K562 (cell line): ENCODE measurements around the gene CLEC2D. TPM values are rescaled to one million over a fixed set of nuclear protein-coding genes. Genes with fewer than 3 reads are reported as not detected.

ENCODE experiments used
- ATAC-seq: fragments of 200-7000 bp; cut with Tn5 transposase; 3 replicates; pipeline ENCODE4 v1.9.1; 2020; ENCODE audit warnings: moderate library complexity
- BruUV-seq: library from RNA; stranded (reverse); fragments of 400-500 nt; replicated peaks from 2 replicates; lab custom pipeline; 2021; lab: Mats Ljungman, UMichigan
- CTCF ChIA-PET: fragments of 300-600 bp; formaldehyde crosslinking; extraction: SDS; loops from one replicate; lab custom pipeline; 2021; ENCODE audit warnings: low intra/inter-chr PET ratio; lab: Yijun Ruan, JAX
- POLR2A ChIA-PET: fragments of 300-600, 350-650 bp; sonication (Branson Sonifier 250); formaldehyde crosslinking; extraction: SDS; loops from one replicate; lab custom pipeline; 2021; ENCODE audit warnings: antibody characterized with exemption, inconsistent platforms; lab: Yijun Ruan, JAX
- DNase-seq, 4 experiments: peaks; one replicate each; pipeline versions ENCODE4 v3.0.0 to v3.0.0-alpha.2; 2011 to 2018; ENCODE audit warnings: low spot score in 3 of 4, mixed read lengths in 3 of 4; ENCODE audit errors: extremely low read depth in 1 of 4
- FAIRE-seq: peaks from 2 replicates; lab custom pipeline; 2011; peaks lifted over from hg19 to GRCh38; lab: Jason Lieb, UNC
- H2AFZ ChIP-seq: 2 replicates; pipeline ENCODE4 v1.6.0; 2011; ENCODE audit warnings: low read depth, low read length, control low read depth, inconsistent platforms
- H3K27ac ChIP-seq: fragments of 200-600 bp; 3 replicates; pipeline ENCODE4 v1.8.0; 2011; ENCODE audit warnings: low read depth, mild to moderate bottlenecking, control low read depth, inconsistent platforms, low read length, moderate library complexity, mixed read lengths; ENCODE audit errors: extremely low read depth
- H3K27me3 ChIP-seq, 2 experiments: fragments of 300-600 bp in 1 of 2; 2 replicates in 1 of 2; 3 replicates in 1 of 2; pipeline versions ENCODE4 v1.6.0 to v1.8.0; 2011; ENCODE audit warnings: inconsistent platforms in 2 of 2, low read length in 2 of 2, mild to moderate bottlenecking in 1 of 2, mixed read lengths in 1 of 2, moderate library complexity in 1 of 2; ENCODE audit not compliant: control insufficient read depth in 2 of 2, insufficient read depth in 2 of 2
- H3K36me3 ChIP-seq: fragments of 300-600 bp; 3 replicates; pipeline ENCODE4 v1.8.0; 2011; ENCODE audit warnings: mild to moderate bottlenecking, low read length, inconsistent platforms; ENCODE audit not compliant: control insufficient read depth, insufficient read depth
- H3K4me1 ChIP-seq, 2 experiments: fragments of 200-600 bp in 1 of 2; replicated peaks in 1 of 2; 2 replicates in 1 of 2; 3 replicates in 1 of 2; pipeline versions ENCODE4 v1.5.1 to v1.8.0; 2011; ENCODE audit warnings: inconsistent platforms in 2 of 2, low read length in 2 of 2, mild to moderate bottlenecking in 1 of 2, mixed read lengths in 1 of 2, moderate library complexity in 1 of 2; ENCODE audit not compliant: control insufficient read depth in 2 of 2, insufficient read depth in 2 of 2
- H3K4me2 ChIP-seq: 2 replicates; pipeline ENCODE4 v1.6.1; 2011; ENCODE audit warnings: low read length, control low read depth, inconsistent platforms, mixed read lengths; ENCODE audit not compliant: insufficient read depth
- H3K4me3 ChIP-seq: fragments of 200-600 bp; sonication (generic), shearing (Covaris generic); 2 replicates; pipeline ENCODE4 v1.5.1; 2016; ENCODE audit warnings: control low read depth, inconsistent platforms
- H3K79me2 ChIP-seq: fragments of 200-600 bp; 3 replicates; pipeline ENCODE4 v1.8.0; 2011; ENCODE audit warnings: low read length, inconsistent platforms; ENCODE audit not compliant: control insufficient read depth, insufficient read depth
- H3K9ac ChIP-seq, 2 experiments: 2 replicates each; pipeline versions ENCODE4 v1.6.0 to v1.6.1; 2011; ENCODE audit warnings: low read depth in 2 of 2, low read length in 2 of 2, control low read depth in 1 of 2, inconsistent platforms in 1 of 2, mild to moderate bottlenecking in 1 of 2, mixed read lengths in 1 of 2; ENCODE audit not compliant: insufficient read depth in 1 of 2
- H3K9me1 ChIP-seq: one replicate; pipeline ENCODE4 v1.6.0; 2011; ENCODE audit warnings: inconsistent platforms, mild to moderate bottlenecking, low read length, moderate library complexity; ENCODE audit not compliant: control insufficient read depth, insufficient read depth
- H3K9me3 ChIP-seq: replicated peaks from 2 replicates; pipeline ENCODE4 v1.5.1; 2011; ENCODE audit warnings: low read depth, low read length, inconsistent platforms; ENCODE audit not compliant: control insufficient read depth, insufficient read depth
- H4K20me1 ChIP-seq: replicated peaks from 2 replicates; pipeline ENCODE4 v1.6.1; 2011; ENCODE audit warnings: low read length, inconsistent platforms, mixed read lengths; ENCODE audit not compliant: control insufficient read depth, insufficient read depth
- RB1 ChIP-seq: fragments of 450-650 bp; IDR thresholded peaks from 2 replicates; pipeline ENCODE4 v1.6.1; 2017; ENCODE audit warnings: low read depth, mild to moderate bottlenecking
- SIX5 ChIP-seq, 2 experiments: IDR thresholded peaks; 2 replicates each; pipeline ENCODE4 v1.6.1; 2011; ENCODE audit warnings: low read length in 2 of 2, borderline replicate concordance in 1 of 2, low read depth in 1 of 2, mild to moderate bottlenecking in 1 of 2, moderate library complexity in 1 of 2; ENCODE audit not compliant: insufficient read depth in 1 of 2
- ZKSCAN3 ChIP-seq: fragments of 250-450 bp; sonication (Bioruptor Pico); IDR thresholded peaks from 2 replicates; pipeline ENCODE4 v1.4.0; 2020
- ZNF12 ChIP-seq: sonication (generic); formaldehyde crosslinking; IDR thresholded peaks from 2 replicates; pipeline ENCODE4 v1.4.0; 2020; ENCODE audit warnings: mild to moderate bottlenecking, missing genetic modification reagents
- ZNF143 ChIP-seq: sonication (generic); formaldehyde crosslinking; IDR thresholded peaks from 2 replicates; pipeline ENCODE4 v1.9.0; 2022; ENCODE audit warnings: mild to moderate bottlenecking, missing genetic modification reagents
- ZNF696 ChIP-seq: fragments of 250-450 bp; sonication (Bioruptor Pico); conservative IDR thresholded peaks from 2 replicates; pipeline ENCODE4 v1.4.0; 2020; ENCODE audit warnings: mild to moderate bottlenecking, moderate library complexity
- ZNF699 ChIP-seq: fragments of 250-450 bp; sonication (Bioruptor Pico); IDR thresholded peaks from 2 replicates; pipeline ENCODE4 v1.8.0; 2021; ENCODE audit warnings: mild to moderate bottlenecking, moderate library complexity; ENCODE audit not compliant: insufficient replicate concordance
- WGBS: fragments of 100-300 bp; shearing (Covaris generic); methylation state at CpG from one replicate; pipeline ENCODE4 v1.1.6; 2016; ENCODE audit warnings: low coverage, mixed read lengths; ENCODE audit not compliant: insufficient coverage; ENCODE audit errors: missing lambda C conversion rate; 5-methylcytosine and 5-hydroxymethylcytosine counted together
- in situ Hi-C: fragments of 300-500 bp; cut with MboI; formaldehyde crosslinking; loops from 4 replicates; pipeline ENCODE4 v1.15.0; 2018; ENCODE audit warnings: inconsistent platforms, mixed read lengths
- intact Hi-C: fragments of 100-400 bp; cut with micrococcal nuclease; formaldehyde crosslinking; loops from 2 replicates; pipeline ENCODE4 v1.14.2; 2022
- polyA plus RNA-seq, 8 experiments: library from polyadenylated mRNA; depleted of rRNA in 4 of 8; stranded (reverse) in 5 of 8; unstranded in 3 of 8; fragments of >200 nt; fragmentation: Nextera tagmentation in 2 of 8; fragmentation: Illumina TruSeq in 1 of 8; extraction: Ambion mirVana in 2 of 8; extraction: Trizol in 1 of 8; gene quantifications; 2 replicates each; pipeline versions ENCODE4 v1.2.1 to v1.2.3, GENCODE V29; 2011 to 2014; ENCODE audit warnings: inconsistent platforms in 1 of 8, missing spikeins in 1 of 8
- total RNA-seq, 7 experiments: library from RNA; depleted of rRNA in 6 of 7; stranded (reverse); fragments of >200 nt in 6 of 7; fragmentation: Illumina TruSeq in 2 of 7; extraction: Trizol in 2 of 7; gene quantifications; 2 replicates each; pipeline versions ENCODE4 v1.2.1 to v1.2.3, GENCODE V29; 2011 to 2021; ENCODE audit warnings: low replicate concordance in 1 of 7
- TF ChIP-seq, protein P1 (sequence below), 2 experiments: fragments of 450-650 bp in 1 of 2; sonication (generic) in 1 of 2; formaldehyde crosslinking; conservative IDR thresholded peaks; 2 replicates each; pipeline versions ENCODE4 v1.4.0 to v1.8.1; 2020 to 2022; ENCODE audit warnings: mild to moderate bottlenecking in 1 of 2, missing genetic modification reagents in 1 of 2
- TF ChIP-seq, protein P2 (sequence below): fragments of 200-800 bp; sonication (Bioruptor generic); IDR thresholded peaks from 2 replicates; pipeline ENCODE4 v1.6.1; 2017; ENCODE audit warnings: missing genetic modification characterization, missing compliant biosample characterization
- TF ChIP-seq, protein P3 (sequence below): sonication (generic); formaldehyde crosslinking; IDR thresholded peaks from 2 replicates; pipeline ENCODE4 v1.8.0; 2022; ENCODE audit warnings: missing genetic modification reagents, mild to moderate bottlenecking, borderline replicate concordance
- TF ChIP-seq, protein P4 (sequence below): sonication (generic); formaldehyde crosslinking; IDR thresholded peaks from 2 replicates; pipeline ENCODE4 v1.8.1; 2023; ENCODE audit warnings: mild to moderate bottlenecking, missing genetic modification reagents, moderate library complexity
- TF ChIP-seq, protein P5 (sequence below): fragments of 250-450 bp; sonication (Bioruptor Pico); IDR thresholded peaks from 2 replicates; pipeline ENCODE4 v1.8.0; 2021; ENCODE audit warnings: moderate library complexity, mild to moderate bottlenecking, inconsistent platforms
- TF ChIP-seq, protein P6 (sequence below): sonication (generic); formaldehyde crosslinking; IDR thresholded peaks from 2 replicates; pipeline ENCODE4 v1.9.0; 2022; ENCODE audit warnings: mild to moderate bottlenecking, missing genetic modification reagents

CLEC2D gene
- total and polyA plus RNA-seq, 9 of the 15 experiments (the other 6 are each of a cell fraction or from before 2014, with no cell fraction given): 1.4 to 5.0 (median 2.2) TPM

DNA sequence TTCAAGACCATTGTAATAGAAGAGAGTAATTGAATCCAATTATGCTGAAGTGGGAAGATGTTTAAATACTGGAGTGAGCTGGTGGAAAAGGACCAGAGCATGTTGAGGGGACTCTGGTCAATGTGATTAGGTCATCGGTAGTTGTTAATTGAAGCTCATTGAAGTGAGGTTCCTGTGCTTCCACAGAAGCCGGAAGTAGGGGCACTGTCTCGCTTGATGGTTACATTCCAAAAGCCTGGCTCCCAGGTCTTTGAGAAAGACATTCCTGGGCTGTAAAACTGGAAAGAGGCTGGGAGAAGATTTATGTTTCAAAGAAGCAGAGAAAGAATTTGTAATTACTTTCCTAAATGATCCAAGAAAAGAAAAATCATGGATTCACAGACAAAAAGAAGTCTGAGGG lies 75.7 kb downstream of the CLEC2D start:
- CTCF ChIA-PET: no interaction called here
- peaks cover 2% of the 10 kb centered on the region for H3K9me1 ChIP-seq
- POLR2A ChIA-PET: no interaction called here
- H3K27ac ChIP-seq: no peak overlapping the region
- FAIRE-seq: no peak
- H3K9me3 ChIP-seq: no peaks in the 10 kb centered on the region
- no peak overlapping the region for H3K4me2 ChIP-seq
- H3K9ac ChIP-seq: no peak overlapping the region
- H3K27me3 ChIP-seq: no peaks in the 10 kb centered on the region
- 85% methylated on average over 3 of the region's 3 CpGs for WGBS
- no peaks in the 10 kb centered on the region for H3K36me3 ChIP-seq
- H3K79me2 ChIP-seq: no peaks in the 10 kb centered on the region; the same call in 2 of the 3 replicates
- ATAC-seq: no peak
- intact Hi-C loops: loop anchor here (10.0 kb wide), 1 partner anchor 260 kb away; no protein-coding TSS in a partner anchor
- no peaks in the 10 kb centered on the region for H4K20me1 ChIP-seq
- no peak for DNase-seq
- BruUV-seq: no TSS peak
- in situ Hi-C loops: loop anchor here (5.0 to 10.0 kb wide), 2 partner anchors 180 to 397 kb away; no protein-coding TSS in a partner anchor
- no peak overlapping the region for H3K4me3 ChIP-seq
- H3K4me1 ChIP-seq: peaks cover 4 to 9% of the 10 kb centered on the region in 2 experiments; a peak in 4 of 5 replicates
- H2AFZ ChIP-seq: no peak overlapping the region
- TF ChIP-seq, protein P1, sequence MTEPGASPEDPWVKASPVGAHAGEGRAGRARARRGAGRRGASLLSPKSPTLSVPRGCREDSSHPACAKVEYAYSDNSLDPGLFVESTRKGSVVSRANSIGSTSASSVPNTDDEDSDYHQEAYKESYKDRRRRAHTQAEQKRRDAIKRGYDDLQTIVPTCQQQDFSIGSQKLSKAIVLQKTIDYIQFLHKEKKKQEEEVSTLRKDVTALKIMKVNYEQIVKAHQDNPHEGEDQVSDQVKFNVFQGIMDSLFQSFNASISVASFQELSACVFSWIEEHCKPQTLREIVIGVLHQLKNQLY (CRISPR knock-in tag; conservative IDR thresholded peaks at IDR 0.05): no peak
- TF ChIP-seq ZKSCAN3 (CRISPR knock-in tag) (no peak), ZNF12 (CRISPR knock-in tag) (no peak), SIX5 (IDR thresholded peaks at IDR 0.05; ENCODE audit: borderline replicate concordance in 1 of 2, insufficient read depth in 1 of 2, low read depth in 1 of 2, low read length in 2 of 2) (no peak), ZNF143 (CRISPR knock-in tag) (no peak), ZNF699 (CRISPR knock-in tag) (no peak), RB1 (no peak), ZNF696 (CRISPR knock-in tag) (no peak)
- TF ChIP-seq, protein P2, sequence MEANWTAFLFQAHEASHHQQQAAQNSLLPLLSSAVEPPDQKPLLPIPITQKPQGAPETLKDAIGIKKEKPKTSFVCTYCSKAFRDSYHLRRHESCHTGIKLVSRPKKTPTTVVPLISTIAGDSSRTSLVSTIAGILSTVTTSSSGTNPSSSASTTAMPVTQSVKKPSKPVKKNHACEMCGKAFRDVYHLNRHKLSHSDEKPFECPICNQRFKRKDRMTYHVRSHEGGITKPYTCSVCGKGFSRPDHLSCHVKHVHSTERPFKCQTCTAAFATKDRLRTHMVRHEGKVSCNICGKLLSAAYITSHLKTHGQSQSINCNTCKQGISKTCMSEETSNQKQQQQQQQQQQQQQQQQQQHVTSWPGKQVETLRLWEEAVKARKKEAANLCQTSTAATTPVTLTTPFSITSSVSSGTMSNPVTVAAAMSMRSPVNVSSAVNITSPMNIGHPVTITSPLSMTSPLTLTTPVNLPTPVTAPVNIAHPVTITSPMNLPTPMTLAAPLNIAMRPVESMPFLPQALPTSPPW (CRISPR knock-in tag): no peak
- TF ChIP-seq, protein P3, sequence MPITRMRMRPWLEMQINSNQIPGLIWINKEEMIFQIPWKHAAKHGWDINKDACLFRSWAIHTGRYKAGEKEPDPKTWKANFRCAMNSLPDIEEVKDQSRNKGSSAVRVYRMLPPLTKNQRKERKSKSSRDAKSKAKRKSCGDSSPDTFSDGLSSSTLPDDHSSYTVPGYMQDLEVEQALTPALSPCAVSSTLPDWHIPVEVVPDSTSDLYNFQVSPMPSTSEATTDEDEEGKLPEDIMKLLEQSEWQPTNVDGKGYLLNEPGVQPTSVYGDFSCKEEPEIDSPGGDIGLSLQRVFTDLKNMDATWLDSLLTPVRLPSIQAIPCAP (CRISPR knock-in tag): no peak
- TF ChIP-seq, protein P4, sequence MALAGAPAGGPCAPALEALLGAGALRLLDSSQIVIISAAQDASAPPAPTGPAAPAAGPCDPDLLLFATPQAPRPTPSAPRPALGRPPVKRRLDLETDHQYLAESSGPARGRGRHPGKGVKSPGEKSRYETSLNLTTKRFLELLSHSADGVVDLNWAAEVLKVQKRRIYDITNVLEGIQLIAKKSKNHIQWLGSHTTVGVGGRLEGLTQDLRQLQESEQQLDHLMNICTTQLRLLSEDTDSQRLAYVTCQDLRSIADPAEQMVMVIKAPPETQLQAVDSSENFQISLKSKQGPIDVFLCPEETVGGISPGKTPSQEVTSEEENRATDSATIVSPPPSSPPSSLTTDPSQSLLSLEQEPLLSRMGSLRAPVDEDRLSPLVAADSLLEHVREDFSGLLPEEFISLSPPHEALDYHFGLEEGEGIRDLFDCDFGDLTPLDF (CRISPR knock-in tag): no peak
- TF ChIP-seq, protein P5, sequence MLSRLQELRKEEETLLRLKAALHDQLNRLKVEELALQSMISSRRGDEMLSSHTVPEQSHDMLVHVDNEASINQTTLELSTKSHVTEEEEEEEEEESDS: no peak
- TF ChIP-seq, protein P6, sequence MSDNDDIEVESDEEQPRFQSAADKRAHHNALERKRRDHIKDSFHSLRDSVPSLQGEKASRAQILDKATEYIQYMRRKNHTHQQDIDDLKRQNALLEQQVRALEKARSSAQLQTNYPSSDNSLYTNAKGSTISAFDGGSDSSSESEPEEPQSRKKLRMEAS (CRISPR knock-in tag): no peak
